ENCODE data around the gene UBE2C.

GRCh38 chr20:45863543-45864470, 51.4 kb downstream of the UBE2C start:
- TF ChIP-seq, protein P1, sequence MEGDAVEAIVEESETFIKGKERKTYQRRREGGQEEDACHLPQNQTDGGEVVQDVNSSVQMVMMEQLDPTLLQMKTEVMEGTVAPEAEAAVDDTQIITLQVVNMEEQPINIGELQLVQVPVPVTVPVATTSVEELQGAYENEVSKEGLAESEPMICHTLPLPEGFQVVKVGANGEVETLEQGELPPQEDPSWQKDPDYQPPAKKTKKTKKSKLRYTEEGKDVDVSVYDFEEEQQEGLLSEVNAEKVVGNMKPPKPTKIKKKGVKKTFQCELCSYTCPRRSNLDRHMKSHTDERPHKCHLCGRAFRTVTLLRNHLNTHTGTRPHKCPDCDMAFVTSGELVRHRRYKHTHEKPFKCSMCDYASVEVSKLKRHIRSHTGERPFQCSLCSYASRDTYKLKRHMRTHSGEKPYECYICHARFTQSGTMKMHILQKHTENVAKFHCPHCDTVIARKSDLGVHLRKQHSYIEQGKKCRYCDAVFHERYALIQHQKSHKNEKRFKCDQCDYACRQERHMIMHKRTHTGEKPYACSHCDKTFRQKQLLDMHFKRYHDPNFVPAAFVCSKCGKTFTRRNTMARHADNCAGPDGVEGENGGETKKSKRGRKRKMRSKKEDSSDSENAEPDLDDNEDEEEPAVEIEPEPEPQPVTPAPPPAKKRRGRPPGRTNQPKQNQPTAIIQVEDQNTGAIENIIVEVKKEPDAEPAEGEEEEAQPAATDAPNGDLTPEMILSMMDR (IDR thresholded peaks at IDR 0.05 in 8 of 11, conservative IDR thresholded peaks at IDR 0.05 in 3 of 11) = no peak
- TF ChIP-seq POLR2A (IDR thresholded peaks at IDR 0.05) (no peak), POLR2AphosphoS5 (IDR thresholded peaks at IDR 0.05) (no peak)
